ENCODE data around the gene KIFC1. TPM values are rescaled to one million over a fixed set of nuclear protein-coding genes. Genes with fewer than 3 reads are reported as not detected.

Gene KIFC1
- total RNA-seq, 1 donor from 2014 or later: 93.9 TPM

DNA sequence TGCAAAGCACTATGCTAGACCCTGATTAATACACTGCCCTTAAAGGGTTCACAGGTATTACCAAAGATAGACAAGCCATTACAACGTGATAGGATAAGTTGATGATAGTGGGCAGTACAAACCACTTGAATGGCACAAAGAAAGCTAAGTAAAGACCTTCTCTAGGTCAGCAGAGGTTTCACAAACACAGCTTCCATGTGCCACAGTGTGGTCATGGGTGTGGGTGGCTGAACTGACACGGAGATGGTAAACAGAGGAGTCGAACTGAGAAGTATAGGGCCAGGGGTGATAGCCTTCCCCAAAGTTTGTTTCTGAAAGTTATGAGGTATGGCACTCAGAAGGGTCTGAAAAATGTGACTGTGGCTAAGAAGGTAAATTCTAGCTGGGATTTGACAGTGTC, 67.1 kb downstream of the KIFC1 start:
- Mint-ChIP-seq H3K9me3 (no peaks in the 10 kb centered on the region), H3K36me3 (peaks cover 20% of the 10 kb centered on the region), H3K4me3 (no peak overlapping the region), H3K27ac (no peak overlapping the region), H3K27me3 (ENCODE audit: insufficient read depth, low read depth) (peaks cover 3% of the 10 kb centered on the region), H3K4me1 (peaks cover 14% of the 10 kb centered on the region)
- TF ChIP-seq EZH2phosphoT487 (IDR thresholded peaks at IDR 0.05) (no peak), EZH2 (IDR thresholded peaks at IDR 0.05) (no peak)
- TF ChIP-seq, protein P1, sequence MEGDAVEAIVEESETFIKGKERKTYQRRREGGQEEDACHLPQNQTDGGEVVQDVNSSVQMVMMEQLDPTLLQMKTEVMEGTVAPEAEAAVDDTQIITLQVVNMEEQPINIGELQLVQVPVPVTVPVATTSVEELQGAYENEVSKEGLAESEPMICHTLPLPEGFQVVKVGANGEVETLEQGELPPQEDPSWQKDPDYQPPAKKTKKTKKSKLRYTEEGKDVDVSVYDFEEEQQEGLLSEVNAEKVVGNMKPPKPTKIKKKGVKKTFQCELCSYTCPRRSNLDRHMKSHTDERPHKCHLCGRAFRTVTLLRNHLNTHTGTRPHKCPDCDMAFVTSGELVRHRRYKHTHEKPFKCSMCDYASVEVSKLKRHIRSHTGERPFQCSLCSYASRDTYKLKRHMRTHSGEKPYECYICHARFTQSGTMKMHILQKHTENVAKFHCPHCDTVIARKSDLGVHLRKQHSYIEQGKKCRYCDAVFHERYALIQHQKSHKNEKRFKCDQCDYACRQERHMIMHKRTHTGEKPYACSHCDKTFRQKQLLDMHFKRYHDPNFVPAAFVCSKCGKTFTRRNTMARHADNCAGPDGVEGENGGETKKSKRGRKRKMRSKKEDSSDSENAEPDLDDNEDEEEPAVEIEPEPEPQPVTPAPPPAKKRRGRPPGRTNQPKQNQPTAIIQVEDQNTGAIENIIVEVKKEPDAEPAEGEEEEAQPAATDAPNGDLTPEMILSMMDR (IDR thresholded peaks at IDR 0.05): no peak
- Histone ChIP-seq H3F3A (ENCODE audit: low read depth) (peaks cover 5% of the 10 kb centered on the region), H4K20me1 (ENCODE audit: low read depth) (peaks cover 5% of the 10 kb centered on the region), H2AFZ (replicated peaks) (no peak overlapping the region), H3K27me3 (no peaks in the 10 kb centered on the region), H3K9ac (no peak overlapping the region), H3K4me2 (no peak overlapping the region), H3K36me3 (no peaks in the 10 kb centered on the region), H3K4me1 (no peaks in the 10 kb centered on the region), H3K27ac (no peak overlapping the region), H3K4me3 (no peak overlapping the region), H3K79me2 (ENCODE audit: low read depth) (peaks cover 22% of the 10 kb centered on the region), H3K9me3 (ENCODE audit: low read depth) (no peaks in the 10 kb centered on the region)
- no peak for DNase-seq (ENCODE audit: low spot score)

DNA sequence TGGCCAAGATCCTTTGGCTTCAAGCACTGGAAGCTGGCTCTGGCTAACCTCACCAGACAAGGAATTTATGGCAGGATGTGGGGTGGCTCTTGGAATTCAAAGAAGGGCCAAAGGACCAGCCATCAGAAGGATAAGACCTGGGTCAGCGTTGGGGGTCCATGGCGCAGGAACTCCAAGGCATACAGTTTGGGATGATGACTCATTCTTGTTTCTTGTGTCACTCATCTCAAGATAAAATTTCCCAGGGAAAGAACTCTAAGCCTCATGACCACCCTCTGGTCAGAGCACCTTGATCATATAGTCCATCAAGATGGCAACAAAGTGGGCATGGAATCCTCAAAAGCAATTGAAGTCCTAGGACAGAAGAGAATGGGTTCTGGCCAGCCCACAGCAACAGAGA, 67.6 kb downstream of the KIFC1 start:
- no peaks in the 10 kb centered on the region for H3K4me1 ChIP-seq
- no peak for DNase-seq (ENCODE audit: low spot score)
- H3K27me3 ChIP-seq: no peaks in the 10 kb centered on the region
- peaks cover 22% of the 10 kb centered on the region for H3K79me2 ChIP-seq (ENCODE audit: low read depth)
- H3K9ac ChIP-seq: no peak overlapping the region
- peaks cover 20% of the 10 kb centered on the region for H3K36me3 Mint-ChIP-seq
- H3K4me3 ChIP-seq: no peak overlapping the region
- no peaks in the 10 kb centered on the region for H3K36me3 ChIP-seq
- no peaks in the 10 kb centered on the region for H3F3A ChIP-seq (ENCODE audit: low read depth)
- no peaks in the 10 kb centered on the region for H3K9me3 Mint-ChIP-seq
- no peak overlapping the region for H3K27ac Mint-ChIP-seq
- H3K27ac ChIP-seq: no peak overlapping the region
- H3K27me3 Mint-ChIP-seq (ENCODE audit: insufficient read depth, low read depth): peaks cover 5% of the 10 kb centered on the region
- peaks cover 5% of the 10 kb centered on the region for H4K20me1 ChIP-seq (ENCODE audit: low read depth)
- TF ChIP-seq EZH2 (IDR thresholded peaks at IDR 0.05) (no peak), EZH2phosphoT487 (IDR thresholded peaks at IDR 0.05) (no peak)
- TF ChIP-seq, protein P1 (IDR thresholded peaks at IDR 0.05): no peak
- no peaks in the 10 kb centered on the region for H3K9me3 ChIP-seq (ENCODE audit: low read depth)
- peaks cover 11% of the 10 kb centered on the region for H3K4me1 Mint-ChIP-seq
- no peak overlapping the region for H2AFZ ChIP-seq (replicated peaks)
- H3K4me3 Mint-ChIP-seq: no peak overlapping the region
- H3K4me2 ChIP-seq: no peak overlapping the region

Small RNAs within 50 kb of the gene (microRNA-seq; reads per million reads assigned to microRNA genes)
- gene MIR5004: not detected

Small RNAs within 50 kb of the gene (small RNA-seq; reads per million reads assigned to genes)
- gene RPL35AP4: not detected
- not detected for gene ZBTB9

Other genes starting within 250 kb of the KIFC1 start
- 0.49 and 0.99 TPM in 2 replicates for gene COL11A2, start 199.4 kb upstream of the KIFC1 start, total RNA-seq (ENCODE audit: low replicate concordance)
- gene RXRB, start 191.2 kb upstream of the KIFC1 start, total RNA-seq (ENCODE audit: low replicate concordance): 10.2 and 21.7 TPM in 2 replicates
- gene SLC39A7, start 191.0 kb upstream of the KIFC1 start, total RNA-seq (ENCODE audit: low replicate concordance): 40.8 and 59.2 TPM in 2 replicates
- gene HSD17B8, start 187.2 kb upstream of the KIFC1 start, total RNA-seq (ENCODE audit: low replicate concordance): 4.8 and 9.5 TPM in 2 replicates
- gene RING1, start 183.3 kb upstream of the KIFC1 start, total RNA-seq (ENCODE audit: low replicate concordance): 12.1 and 20.2 TPM in 2 replicates
- 28.7 and 38.4 TPM in 2 replicates for gene VPS52, start 119.9 kb upstream of the KIFC1 start, total RNA-seq (ENCODE audit: low replicate concordance)
- 4,188 and 4,663 TPM in 2 replicates for gene RPS18, start 119.7 kb upstream of the KIFC1 start, total RNA-seq (ENCODE audit: low replicate concordance)
- gene B3GALT4, start 114.7 kb upstream of the KIFC1 start, total RNA-seq (ENCODE audit: low replicate concordance): 1.1 and 2.1 TPM in 2 replicates
- 31.1 and 43.5 TPM in 2 replicates for gene WDR46, start 102.6 kb upstream of the KIFC1 start, total RNA-seq (ENCODE audit: low replicate concordance)
- 35.6 and 54.5 TPM in 2 replicates for gene PFDN6, start 102.2 kb upstream of the KIFC1 start, total RNA-seq (ENCODE audit: low replicate concordance)
- 28.3 and 63.4 TPM in 2 replicates for gene RGL2, start 92.9 kb upstream of the KIFC1 start, total RNA-seq (ENCODE audit: low replicate concordance)
- 1.7 and 6.3 TPM in 2 replicates for gene TAPBP, start 77.7 kb upstream of the KIFC1 start, total RNA-seq (ENCODE audit: low replicate concordance)
- 5.7 and 26.7 TPM in 2 replicates for gene ZBTB22, start 74.1 kb upstream of the KIFC1 start, total RNA-seq (ENCODE audit: low replicate concordance)
- 35.7 and 49.6 TPM in 2 replicates for gene DAXX, start 68.9 kb upstream of the KIFC1 start, total RNA-seq (ENCODE audit: low replicate concordance)
- gene PHF1, start 19.2 kb downstream of the KIFC1 start, total RNA-seq (ENCODE audit: low replicate concordance): 25.6 and 55.8 TPM in 2 replicates
- gene CUTA, start 26.3 kb downstream of the KIFC1 start, total RNA-seq (ENCODE audit: low replicate concordance): 118 and 186 TPM in 2 replicates
- gene SYNGAP1, start 28.2 kb downstream of the KIFC1 start, total RNA-seq (ENCODE audit: low replicate concordance): 14.1 and 29.7 TPM in 2 replicates
- 10.2 and 12.7 TPM in 2 replicates for gene ZBTB9, start 62.8 kb downstream of the KIFC1 start, total RNA-seq (ENCODE audit: low replicate concordance)
- 13.9 and 40.0 TPM in 2 replicates for gene BAK1, start 188.5 kb downstream of the KIFC1 start, total RNA-seq (ENCODE audit: low replicate concordance)
- gene ITPR3, start 229.5 kb downstream of the KIFC1 start, total RNA-seq (ENCODE audit: low replicate concordance): 1.5 and 3.4 TPM in 2 replicates